NCI-H1436 treated with DMSO at 0.1 percent for 48 hours (cell line): Measurements from ENCODE around the gene UBQLN4.
A peak's percentile ranks its signal among the peaks of the same experiment; 100 is the strongest.
"Not testable (repeated sequence)": the region's sequence is repeated elsewhere in the genome, so short reads cannot be mapped to it uniquely, and the experiment has no call there.

ENCODE experiments used
- DNase-seq: peaks from one replicate; lab custom pipeline; 2025; lab: John Stamatoyannopoulos, UW

UBQLN4 gene

GRCh38 chr1:156060937-156061636 is 7.5 kb upstream of the UBQLN4 start, which contains the start of gene RAB25:
RAB25 (plus strand) TSS chr1:156061160; CDS start chr1:156061401, 241 bp downstream.
- DNase-seq, result no peak

DNA sequence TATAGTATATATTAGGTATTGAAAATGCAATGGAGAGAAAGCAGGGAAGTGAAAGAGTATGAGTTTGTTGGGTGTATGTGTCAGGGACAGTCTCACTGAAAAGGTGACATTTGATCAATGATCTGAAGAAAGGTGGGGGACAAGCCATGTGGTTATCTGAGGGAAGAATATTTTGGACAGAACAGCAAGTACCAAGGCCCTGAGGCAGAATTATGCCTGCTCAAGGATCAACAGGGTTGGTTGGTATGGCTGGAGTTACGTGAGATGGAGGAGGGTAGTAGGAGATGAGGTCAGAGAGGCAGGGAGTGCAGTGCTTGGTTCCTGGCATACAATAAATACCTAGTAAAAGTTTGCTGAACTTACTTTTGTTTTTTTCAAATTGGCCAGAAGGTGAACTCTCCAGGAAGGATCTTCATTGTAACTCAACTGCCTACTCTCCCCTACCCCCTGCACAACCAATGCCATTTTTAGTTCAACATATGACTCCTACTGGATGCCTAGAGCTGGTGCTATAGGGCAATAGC is 2.8 kb upstream of the UBQLN4 start:
- no peak for DNase-seq

GRCh38 chr1:156055281-156056048 is 1.9 kb upstream of the UBQLN4 start:
- no peak for DNase-seq

GRCh38 chr1:156054500-156055280 is 1.1 kb upstream of the UBQLN4 start, which contains the start of gene LAMTOR2:
LAMTOR2 (plus strand) TSS chr1:156054782; CDS start chr1:156054890, 108 bp downstream.
- DNase-seq, result peak; percentile 77

DNA sequence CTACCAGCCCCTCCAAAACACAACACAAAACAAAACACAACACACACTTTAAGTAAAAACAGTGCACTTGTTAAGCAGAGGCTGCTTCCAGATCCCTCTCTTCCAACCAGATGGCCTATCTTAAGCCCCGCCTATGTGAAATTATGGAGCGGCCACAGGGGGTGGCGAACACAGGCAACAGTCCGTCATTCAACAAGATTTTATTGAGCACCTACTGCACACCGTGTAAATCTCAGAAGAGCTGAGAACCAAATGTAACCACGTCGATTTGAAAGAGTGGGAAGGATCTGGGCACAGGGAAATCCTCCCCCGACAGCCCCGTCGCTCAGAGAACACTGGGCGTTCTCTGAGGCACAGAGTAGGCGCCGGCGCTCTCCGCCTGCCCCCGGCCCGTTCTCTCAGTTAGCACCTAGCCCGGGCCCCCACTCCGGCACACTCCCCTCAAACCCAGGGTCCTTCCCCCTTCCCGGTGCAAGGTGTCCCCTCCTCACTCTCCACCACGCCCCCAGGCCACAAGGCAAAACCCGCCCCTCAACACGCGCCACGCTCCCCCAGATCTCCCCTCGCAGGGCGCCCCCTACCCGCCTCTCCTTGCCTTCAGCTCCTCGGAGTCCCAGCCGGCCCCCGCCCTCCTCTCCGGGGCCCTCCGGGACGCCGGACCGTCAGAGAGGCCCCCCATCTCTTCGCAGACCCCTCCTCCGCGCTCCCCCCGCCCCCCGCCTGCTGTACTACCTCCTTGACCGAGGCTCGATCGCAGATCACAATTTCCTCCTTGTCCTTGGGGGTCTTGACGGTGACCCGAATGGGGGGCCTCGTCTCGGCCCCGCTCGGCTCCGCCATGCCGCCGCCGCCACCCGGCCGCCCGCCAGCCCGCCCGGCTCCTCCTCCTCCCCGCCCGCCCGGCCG is 483 bp downstream of the UBQLN4 start:
- no peak for DNase-seq

GRCh38 chr1:156051011-156051725 is 2.4 kb downstream of the UBQLN4 start:
- DNase-seq, result no peak

GRCh38 chr1:156050376-156050775 is 3.2 kb downstream of the UBQLN4 start:
- no peak for DNase-seq

- DNase-seq, result no peak
Measured at GRCh38 chr1:156048663-156049258, 4.8 kb downstream of the UBQLN4 start.

GRCh38 chr1:156045076-156045475 is 8.5 kb downstream of the UBQLN4 start:
- DNase-seq, result no peak

- no peak for DNase-seq
Measured at GRCh38 chr1:156042828-156043227, 10.8 kb downstream of the UBQLN4 start.

GRCh38 chr1:156034991-156035390 is 18.6 kb downstream of the UBQLN4 start:
- DNase-seq, result not testable (repeated sequence)

GRCh38 chr1:156033011-156033410 is 20.6 kb downstream of the UBQLN4 start:
- no peak for DNase-seq

DNA sequence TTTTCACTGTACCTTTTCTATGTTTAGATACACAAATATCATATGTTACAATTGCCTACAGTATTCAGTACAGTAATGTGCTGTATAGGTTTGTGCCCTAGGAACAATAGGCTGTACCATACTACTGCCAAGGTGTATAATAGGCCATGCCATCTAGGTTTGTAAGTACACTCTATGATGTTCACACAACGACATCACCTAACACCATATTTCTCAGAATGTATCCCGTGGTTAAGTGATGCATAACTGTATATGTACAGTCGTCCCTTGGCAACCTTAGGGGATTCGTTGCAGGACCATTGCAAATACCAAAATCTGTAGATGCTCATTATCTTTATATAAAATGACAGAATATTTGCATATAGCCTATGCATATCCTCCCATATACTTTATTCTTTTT is 27.0 kb downstream of the UBQLN4 start:
- DNase-seq, result no peak

GRCh38 chr1:156025876-156026275 is 27.7 kb downstream of the UBQLN4 start:
- no peak for DNase-seq

- DNase-seq, result no peak
Measured at GRCh38 chr1:156024801-156025200, 28.8 kb downstream of the UBQLN4 start.

GRCh38 chr1:156021954-156022353 is 31.6 kb downstream of the UBQLN4 start:
- DNase-seq, result no peak

- no peak for DNase-seq
Measured at GRCh38 chr1:156021093-156021428, 32.5 kb downstream of the UBQLN4 start.

- DNase-seq, result peak; percentile 68
Measured at GRCh38 chr1:156020293-156021092, 33.1 kb downstream of the UBQLN4 start, which contains the start of gene SSR2. SSR2 (minus strand) TSS chr1:156020951; CDS start chr1:156020167, 784 bp downstream.

DNA sequence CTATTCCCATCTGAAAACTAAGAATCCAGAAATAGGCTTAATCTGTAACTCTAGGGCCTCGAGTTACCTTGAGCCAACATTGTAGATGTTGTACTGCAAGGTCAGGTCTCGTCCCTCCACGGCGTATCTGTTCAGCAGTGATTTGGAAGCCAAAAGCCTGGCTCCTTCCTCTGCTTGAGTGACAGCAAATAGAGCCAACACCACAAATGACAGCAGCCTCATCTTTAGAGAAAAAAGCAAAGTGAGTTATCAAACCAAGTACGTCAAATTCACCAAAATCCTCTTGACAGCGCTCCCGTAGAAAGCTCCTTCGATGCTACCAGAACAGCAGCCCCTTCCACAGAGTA is 33.7 kb downstream of the UBQLN4 start:
- no peak for DNase-seq
